Mucosa of descending colon (tissue), 3 donors: ENCODE results near the gene TMEM247. TPM values are rescaled to one million over a fixed set of nuclear protein-coding genes. Genes with fewer than 3 reads are reported as not detected.

Source experiments
- ATAC-seq: fragments of 200-7000 bp; cut with Tn5 transposase; one replicate; pipeline ENCODE4 v1.9.1; 2020; ENCODE audit warnings: mild to moderate bottlenecking, moderate library complexity
- DNase-seq, 3 donors: peaks; one replicate each; pipeline ENCODE4 v3.0.0-alpha.2; 2020
- H3K36me3 ChIP-seq: fragments of 200-600 bp; one replicate; pipeline ENCODE4 v1.8.0; 2021; ENCODE audit warnings: low read depth, mild to moderate bottlenecking
- H3K4me1 ChIP-seq: fragments of 200-600 bp; one replicate; pipeline ENCODE4 v1.8.0; 2021; ENCODE audit warnings: low read depth, mild to moderate bottlenecking
- H3K4me3 ChIP-seq: fragments of 200-600 bp; one replicate; pipeline ENCODE4 v1.8.0; 2021; ENCODE audit warnings: mild to moderate bottlenecking
- H3K9me3 ChIP-seq: fragments of 200-600 bp; one replicate; pipeline ENCODE4 v1.8.0; 2021; ENCODE audit warnings: mild to moderate bottlenecking
- CTCF ChIP-seq: fragments of 200-600 bp; IDR thresholded peaks from one replicate; pipeline ENCODE4 v1.8.0; 2022; ENCODE audit warnings: antibody characterized with exemption, mild to moderate bottlenecking
- intact Hi-C, 2 donors: fragments of 100-400 bp; cut with DNase I in 1 of 2; cut with micrococcal nuclease in 1 of 2; formaldehyde crosslinking; loops; one replicate each; pipeline versions ENCODE4 v1.11.0 to v1.11.1; 2022; cut with DNase I, micrococcal nuclease
- long read RNA-seq, 2 donors: library from polyadenylated mRNA; unstranded; transcript quantifications; one replicate each; pipeline ENCODE4 v2.0.0, GENCODE V29; 2019 to 2021
- total RNA-seq, 3 donors: library from RNA; stranded (reverse); fragmentation: NEBNext Ultra II Directional in 2 of 3; extraction: Animal tissue kit (Norgen Biotek cat#: 25700) in 2 of 3; gene quantifications; one replicate each; pipeline versions ENCODE4 v1.2.1 to v1.2.4, GENCODE V29; 2021 to 2023
- donor health status: DM: no; HTN: no; CAD: no; lungs with moderate emphysema.
- donor health status: DM: no; HTN: no; CAD: no.
- donor health status: DM: no; HTN: yes; CAD: no.

The TMEM247 gene
- not detected for total RNA-seq
- long read RNA-seq, donor 1 = 0 reads
- long read RNA-seq, donor 2 = 0 reads

- H3K36me3 ChIP-seq = no peaks in the 10 kb centered on the region
- no peak within 1 kb of the TSS for H3K4me3 ChIP-seq
- H3K4me1 ChIP-seq = no peaks in the 10 kb centered on the region
- no peak for TF ChIP-seq CTCF
- H3K9me3 ChIP-seq = no peaks in the 10 kb centered on the region
- ATAC-seq (no peak), DNase-seq (no peak)
- intact Hi-C loops = no loop called here
Measured at GRCh38 chr2:46479265-46479664, at the start of gene TMEM247. Gene TMEM247 (plus strand): TSS chr2:46479565.

- DNase-seq = no peak
- intact Hi-C loops = no loop called here
- no peak for TF ChIP-seq CTCF
- ATAC-seq = no peak
- no peaks in the 10 kb centered on the region for H3K4me1 ChIP-seq
- no peaks in the 10 kb centered on the region for H3K36me3 ChIP-seq
- no peaks in the 10 kb centered on the region for H3K9me3 ChIP-seq
- no peak overlapping the region for H3K4me3 ChIP-seq
Measured at GRCh38 chr2:46430413-46430812, 49.0 kb upstream of the TMEM247 start.

GRCh38 chr2:46430992-46431391 is 48.4 kb upstream of the TMEM247 start:
- Histone ChIP-seq H3K4me3 (no peak overlapping the region), H3K9me3 (no peaks in the 10 kb centered on the region), H3K4me1 (no peaks in the 10 kb centered on the region), H3K36me3 (no peaks in the 10 kb centered on the region)
- ATAC-seq (no peak), DNase-seq (no peak)
- intact Hi-C loops = no loop called here
- TF ChIP-seq CTCF = no peak

- Histone ChIP-seq H3K4me3 (no peak overlapping the region), H3K4me1 (no peaks in the 10 kb centered on the region), H3K36me3 (no peaks in the 10 kb centered on the region), H3K9me3 (no peaks in the 10 kb centered on the region)
- DNase-seq (no peak), ATAC-seq (no peak)
- TF ChIP-seq CTCF = no peak
- intact Hi-C loops = no loop called here
Measured at GRCh38 chr2:46431481-46432235, 47.7 kb upstream of the TMEM247 start.

GRCh38 chr2:46434851-46435273 is 44.5 kb upstream of the TMEM247 start:
- intact Hi-C loops = no loop called here

More at GRCh38 chr2:46434851-46435273, 44.5 kb upstream of the TMEM247 start:
- ATAC-seq (no peak), DNase-seq (no peak)
- Histone ChIP-seq H3K9me3 (no peaks in the 10 kb centered on the region), H3K36me3 (no peaks in the 10 kb centered on the region), H3K4me3 (no peak overlapping the region), H3K4me1 (no peaks in the 10 kb centered on the region)
- TF ChIP-seq CTCF = no peak
